Measurements from ENCODE around the gene ADCYAP1R1. TPM values are rescaled to one million over a fixed set of nuclear protein-coding genes. Genes with fewer than 3 reads are reported as not detected.

Gene ADCYAP1R1
- total RNA-seq, 2 experiments from 2014 or later, result not detected

GRCh38 chr7:31062746-31063435 lies 10.8 kb downstream of the ADCYAP1R1 start:
- no peaks in the 10 kb centered on the region for H4K20me1 ChIP-seq (ENCODE audit: insufficient read depth, low read length)
- H2AFZ ChIP-seq (ENCODE audit: low read length), result no peak overlapping the region
- no TSS peak for BruUV-seq (replicated peaks)
- H3K9me3 ChIP-seq (ENCODE audit: low read length), result no peaks in the 10 kb centered on the region
- H3K4me1 ChIP-seq (ENCODE audit: insufficient read depth, low read length, poor library complexity, severe bottlenecking), result no peaks in the 10 kb centered on the region
- intact Hi-C loops (cut with micrococcal nuclease; ENCODE audit: unreplicated experiment), result no loop called here
- ChIA-PET POLR2A (no interaction called here), CTCF (ENCODE audit: unreplicated experiment) (no interaction called here)
- H3K4me3 ChIP-seq (ENCODE audit: low read depth, low read length, poor library complexity, severe bottlenecking), result no peak overlapping the region
- no peaks in the 10 kb centered on the region for H3K9me2 ChIP-seq (ENCODE audit: insufficient read depth, low read length)
- no peaks in the 10 kb centered on the region for H3K36me3 ChIP-seq (ENCODE audit: insufficient read depth, low read length)
- H3K4me2 ChIP-seq (ENCODE audit: low read length), result no peak overlapping the region
- TF ChIP-seq, protein P1, sequence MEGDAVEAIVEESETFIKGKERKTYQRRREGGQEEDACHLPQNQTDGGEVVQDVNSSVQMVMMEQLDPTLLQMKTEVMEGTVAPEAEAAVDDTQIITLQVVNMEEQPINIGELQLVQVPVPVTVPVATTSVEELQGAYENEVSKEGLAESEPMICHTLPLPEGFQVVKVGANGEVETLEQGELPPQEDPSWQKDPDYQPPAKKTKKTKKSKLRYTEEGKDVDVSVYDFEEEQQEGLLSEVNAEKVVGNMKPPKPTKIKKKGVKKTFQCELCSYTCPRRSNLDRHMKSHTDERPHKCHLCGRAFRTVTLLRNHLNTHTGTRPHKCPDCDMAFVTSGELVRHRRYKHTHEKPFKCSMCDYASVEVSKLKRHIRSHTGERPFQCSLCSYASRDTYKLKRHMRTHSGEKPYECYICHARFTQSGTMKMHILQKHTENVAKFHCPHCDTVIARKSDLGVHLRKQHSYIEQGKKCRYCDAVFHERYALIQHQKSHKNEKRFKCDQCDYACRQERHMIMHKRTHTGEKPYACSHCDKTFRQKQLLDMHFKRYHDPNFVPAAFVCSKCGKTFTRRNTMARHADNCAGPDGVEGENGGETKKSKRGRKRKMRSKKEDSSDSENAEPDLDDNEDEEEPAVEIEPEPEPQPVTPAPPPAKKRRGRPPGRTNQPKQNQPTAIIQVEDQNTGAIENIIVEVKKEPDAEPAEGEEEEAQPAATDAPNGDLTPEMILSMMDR (conservative IDR thresholded peaks at IDR 0.05; ENCODE audit: low read length), result no peak
- no peak for TF ChIP-seq EZH2phosphoT487 (IDR thresholded peaks at IDR 0.05; ENCODE audit: borderline replicate concordance, low read depth, low read length)
- no peak for DNase-seq (ENCODE audit: low spot score)
- H3K79me2 ChIP-seq (ENCODE audit: insufficient read depth, low read depth, low read length), result no peaks in the 10 kb centered on the region
- H3K27ac ChIP-seq (ENCODE audit: low read depth, low read length, poor library complexity, severe bottlenecking), result no peak overlapping the region

DNA sequence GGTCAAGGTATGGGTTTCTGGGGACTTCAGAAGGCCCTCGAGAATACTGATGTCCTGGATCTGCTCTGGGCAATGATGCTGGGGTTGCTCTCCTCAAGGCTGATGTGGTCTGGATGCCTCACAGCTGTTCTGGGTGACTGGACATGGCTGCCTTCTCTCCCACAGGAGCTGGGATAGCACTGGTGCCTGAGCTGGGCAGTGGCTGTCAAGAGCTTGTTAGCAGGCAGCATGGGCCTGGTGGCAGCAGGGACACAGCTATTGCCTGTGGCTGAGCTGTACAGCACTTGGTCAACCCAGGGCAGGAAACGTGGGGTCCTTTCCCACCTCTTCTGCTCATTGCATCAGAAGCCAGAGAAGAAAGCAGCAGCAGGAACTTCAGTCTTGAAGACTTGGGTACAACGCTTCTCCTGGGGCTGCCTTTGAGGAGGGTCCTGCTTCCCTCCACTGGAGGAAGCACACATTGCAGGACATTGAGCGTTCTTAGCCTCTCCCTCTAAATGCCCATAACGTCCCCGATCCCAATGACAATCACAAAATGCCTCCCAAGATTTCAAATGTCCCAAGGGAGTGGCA lies 13.0 kb downstream of the ADCYAP1R1 start:
- no peaks in the 10 kb centered on the region for H3K79me2 ChIP-seq (ENCODE audit: insufficient read depth, low read depth, low read length)
- H3K4me3 ChIP-seq (ENCODE audit: low read depth, low read length, poor library complexity, severe bottlenecking), result no peak overlapping the region
- intact Hi-C loops (cut with micrococcal nuclease; ENCODE audit: unreplicated experiment), result no loop called here
- no peaks in the 10 kb centered on the region for H3K36me3 ChIP-seq (ENCODE audit: insufficient read depth, low read length)
- no peaks in the 10 kb centered on the region for H3K4me1 ChIP-seq (ENCODE audit: insufficient read depth, low read length, poor library complexity, severe bottlenecking)
- TF ChIP-seq, protein P1 (conservative IDR thresholded peaks at IDR 0.05; ENCODE audit: low read length), result no peak
- no peak for TF ChIP-seq EZH2phosphoT487 (IDR thresholded peaks at IDR 0.05; ENCODE audit: borderline replicate concordance, low read depth, low read length)
- H3K9me3 ChIP-seq (ENCODE audit: low read length), result no peaks in the 10 kb centered on the region
- H3K4me2 ChIP-seq (ENCODE audit: low read length), result no peak overlapping the region
- BruUV-seq (replicated peaks), result no TSS peak
- ChIA-PET POLR2A (no interaction called here), CTCF (ENCODE audit: unreplicated experiment) (interaction anchor here (0.6 to 1.0 kb wide), 2 partner anchors 9 to 265 kb away, joined by 3 to 4 read pairs; no protein-coding TSS in a partner anchor)
- H3K27ac ChIP-seq (ENCODE audit: low read depth, low read length, poor library complexity, severe bottlenecking), result no peak overlapping the region
- no peaks in the 10 kb centered on the region for H3K9me2 ChIP-seq (ENCODE audit: insufficient read depth, low read length)
- DNase-seq (ENCODE audit: low spot score), result no peak
- H4K20me1 ChIP-seq (ENCODE audit: insufficient read depth, low read length), result no peaks in the 10 kb centered on the region
- H2AFZ ChIP-seq (ENCODE audit: low read length), result no peak overlapping the region

DNA sequence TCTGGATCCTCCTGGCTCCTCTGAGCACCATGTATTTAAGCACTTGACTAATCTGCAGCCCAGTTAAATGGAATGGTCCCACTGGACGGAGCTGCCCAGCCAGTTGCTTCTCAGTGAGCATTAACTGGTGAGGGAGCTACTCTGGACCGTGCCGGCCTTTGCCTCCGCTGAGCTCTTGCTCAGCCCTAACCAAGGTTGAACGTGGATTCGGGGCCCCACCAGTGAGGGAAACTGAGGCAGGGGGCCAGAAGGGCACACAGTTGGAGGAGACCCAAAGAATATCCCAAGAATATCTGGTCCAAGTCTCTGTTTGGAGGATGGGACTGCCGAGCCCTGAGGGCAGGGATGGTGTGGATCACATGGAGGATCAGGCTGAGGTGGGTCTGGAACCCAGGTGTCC lies 13.7 kb downstream of the ADCYAP1R1 start:
- Histone ChIP-seq H3K9me3 (ENCODE audit: low read length) (no peaks in the 10 kb centered on the region), H4K20me1 (ENCODE audit: insufficient read depth, low read length) (no peaks in the 10 kb centered on the region), H3K9me2 (ENCODE audit: insufficient read depth, low read length) (no peaks in the 10 kb centered on the region), H3K36me3 (ENCODE audit: insufficient read depth, low read length) (no peaks in the 10 kb centered on the region), H3K4me2 (ENCODE audit: low read length) (no peak overlapping the region), H2AFZ (ENCODE audit: low read length) (no peak overlapping the region), H3K79me2 (ENCODE audit: insufficient read depth, low read depth, low read length) (no peaks in the 10 kb centered on the region), H3K4me3 (ENCODE audit: low read depth, low read length, poor library complexity, severe bottlenecking) (no peak overlapping the region), H3K27ac (ENCODE audit: low read depth, low read length, poor library complexity, severe bottlenecking) (no peak overlapping the region), H3K4me1 (ENCODE audit: insufficient read depth, low read length, poor library complexity, severe bottlenecking) (no peaks in the 10 kb centered on the region)
- BruUV-seq (replicated peaks), result no TSS peak
- no peak for DNase-seq (ENCODE audit: low spot score)
- intact Hi-C loops (cut with micrococcal nuclease; ENCODE audit: unreplicated experiment), result no loop called here
- POLR2A ChIA-PET, result no interaction called here
- TF ChIP-seq, protein P1 (conservative IDR thresholded peaks at IDR 0.05; ENCODE audit: low read length), result no peak
- TF ChIP-seq EZH2phosphoT487 (IDR thresholded peaks at IDR 0.05; ENCODE audit: borderline replicate concordance, low read depth, low read length), result no peak
- CTCF ChIA-PET (ENCODE audit: unreplicated experiment), result no interaction called here

All from OCI-LY7 (cell line).